Large intestine (tissue), 3 donors: ENCODE data around the gene PPP1R12A. TPM values are rescaled to one million over a fixed set of nuclear protein-coding genes. Genes with fewer than 3 reads are reported as not detected.

ENCODE experiments used
- DNase-seq, 2 donors: peaks; one replicate each; pipeline versions ENCODE4 v3.0.0 to v3.0.0-alpha.2; 2013
- H3K27ac ChIP-seq: one replicate; pipeline ENCODE4 v1.5.1; 2013; ENCODE audit warnings: low read length
- H3K27me3 ChIP-seq: 2 replicates; pipeline ENCODE4 v1.6.1; 2013; ENCODE audit warnings: low read length; ENCODE audit not compliant: control insufficient read depth, insufficient read depth
- H3K36me3 ChIP-seq: 2 replicates; pipeline ENCODE4 v1.6.1; 2013; ENCODE audit warnings: low read length; ENCODE audit not compliant: control insufficient read depth, insufficient read depth
- H3K4me1 ChIP-seq: one replicate; pipeline ENCODE4 v1.6.1; 2013; ENCODE audit warnings: low read length; ENCODE audit not compliant: control insufficient read depth, insufficient read depth
- H3K4me3 ChIP-seq: one replicate; pipeline ENCODE4 v1.5.1; 2013; ENCODE audit warnings: low read length
- H3K9me3 ChIP-seq: one replicate; pipeline ENCODE4 v1.6.1; 2013; ENCODE audit warnings: mild to moderate bottlenecking, low read depth, low read length, moderate library complexity; ENCODE audit not compliant: control insufficient read depth
- WGBS: methylation state at CpG from one replicate; pipeline ENCODE4 v1.1.5; 2013; ENCODE audit warnings: low lambda C conversion rate; ENCODE audit not compliant: insufficient coverage; 5-methylcytosine and 5-hydroxymethylcytosine counted together
- polyA plus RNA-seq: library from polyadenylated mRNA; unstranded; fragments of 120-200 nt; gene quantifications from one replicate; pipeline ENCODE4 v1.2.1, GENCODE V29; 2013

The PPP1R12A gene
- polyA plus RNA-seq, 1 donor = 60.8 TPM

DNA sequence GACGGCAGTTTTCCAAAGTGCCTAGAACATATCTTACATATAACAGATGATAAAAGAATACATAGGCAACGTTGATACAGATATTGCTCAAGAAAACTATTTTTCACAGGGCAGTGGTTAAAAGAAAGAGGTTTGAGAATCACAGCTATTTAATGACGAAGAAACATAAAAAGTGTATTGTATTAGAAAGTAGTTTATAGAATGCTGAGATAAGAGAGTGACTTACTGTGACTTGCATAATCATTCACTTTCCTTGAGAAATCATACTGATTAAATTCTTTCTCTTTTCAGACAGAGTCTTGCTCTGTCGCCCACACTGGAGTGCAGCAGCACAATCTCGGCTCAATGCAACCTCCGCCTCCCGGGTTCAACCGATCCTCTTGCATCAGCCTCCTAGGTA lies 57.7 kb downstream of the PPP1R12A start:
- H3K27ac ChIP-seq = no peak overlapping the region
- no peaks in the 10 kb centered on the region for H3K4me1 ChIP-seq
- H3K4me3 ChIP-seq = no peak overlapping the region
- H3K27me3 ChIP-seq = no peaks in the 10 kb centered on the region
- WGBS = 100% methylated on average over 2 of the region's 8 CpGs
- no peaks in the 10 kb centered on the region for H3K9me3 ChIP-seq
- no peak for DNase-seq
- peaks cover 3% of the 10 kb centered on the region for H3K36me3 ChIP-seq

DNA sequence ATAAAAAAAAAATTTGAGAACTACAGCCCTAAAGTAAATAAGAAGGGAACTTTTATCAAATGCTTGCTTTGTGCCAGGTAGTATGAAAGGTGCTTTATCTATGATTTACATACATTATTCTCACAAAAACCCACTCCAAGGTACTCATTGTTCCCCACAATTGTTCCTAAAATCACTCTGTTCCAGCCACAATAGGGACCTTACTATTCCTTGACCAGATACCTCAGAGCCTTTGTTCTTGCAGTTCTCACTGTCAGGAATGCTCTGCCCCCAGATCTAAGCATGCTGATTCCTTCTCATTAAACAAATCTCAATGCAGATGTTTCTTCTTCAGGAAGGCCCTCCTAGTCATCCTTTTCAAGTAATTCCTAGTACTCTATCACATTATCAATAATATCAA lies 60.2 kb downstream of the PPP1R12A start:
- DNase-seq = no peak
- Histone ChIP-seq H3K27me3 (no peaks in the 10 kb centered on the region), H3K36me3 (peaks cover 6% of the 10 kb centered on the region), H3K4me3 (no peak overlapping the region), H3K27ac (no peak overlapping the region), H3K9me3 (no peaks in the 10 kb centered on the region), H3K4me1 (no peaks in the 10 kb centered on the region)

- H3K4me1 ChIP-seq = no peaks in the 10 kb centered on the region
- DNase-seq = no peak
- no peaks in the 10 kb centered on the region for H3K9me3 ChIP-seq
- no peak overlapping the region for H3K4me3 ChIP-seq
- peaks cover 13% of the 10 kb centered on the region for H3K36me3 ChIP-seq
- no peaks in the 10 kb centered on the region for H3K27me3 ChIP-seq
- no peak overlapping the region for H3K27ac ChIP-seq
- 100% methylated on average over 1 of the region's 2 CpGs for WGBS
Observed at GRCh38 chr12:79873201-79873600, 61.7 kb downstream of the PPP1R12A start.

- Histone ChIP-seq H3K4me3 (no peak overlapping the region), H3K36me3 (peaks cover 24% of the 10 kb centered on the region), H3K4me1 (no peaks in the 10 kb centered on the region), H3K27me3 (no peaks in the 10 kb centered on the region), H3K27ac (no peak overlapping the region), H3K9me3 (no peaks in the 10 kb centered on the region)
- 77% methylated on average over 4 of the region's 7 CpGs for WGBS
- DNase-seq = no peak
Observed at GRCh38 chr12:79871621-79872020, 63.3 kb downstream of the PPP1R12A start.

GRCh38 chr12:79870916-79871315 lies 64.0 kb downstream of the PPP1R12A start:
- H3K27me3 ChIP-seq = no peaks in the 10 kb centered on the region
- peaks cover 24% of the 10 kb centered on the region for H3K36me3 ChIP-seq
- H3K9me3 ChIP-seq = no peaks in the 10 kb centered on the region
- H3K4me1 ChIP-seq = no peaks in the 10 kb centered on the region
- DNase-seq = no peak
- no peak overlapping the region for H3K4me3 ChIP-seq
- no peak overlapping the region for H3K27ac ChIP-seq

DNA sequence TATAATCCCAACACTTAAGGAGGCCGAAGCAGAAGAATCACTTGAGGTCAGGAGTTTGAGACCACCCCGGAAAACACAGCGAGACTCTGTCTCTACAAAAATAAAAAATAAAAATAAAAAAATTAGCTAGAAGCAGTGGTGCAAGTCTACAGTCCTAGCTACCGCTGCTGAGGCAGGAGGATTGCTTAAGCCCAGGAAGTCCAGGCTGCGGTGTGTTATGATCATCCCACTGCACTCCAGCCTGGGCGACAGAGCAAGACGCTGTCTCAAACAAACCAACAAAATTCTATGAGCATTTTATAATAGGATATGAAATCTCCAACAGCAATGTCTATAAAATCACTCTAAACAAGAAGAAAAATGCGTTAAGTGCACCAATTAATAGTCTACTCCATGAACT lies 75.3 kb downstream of the PPP1R12A start:
- H3K9me3 ChIP-seq = no peaks in the 10 kb centered on the region
- H3K4me1 ChIP-seq = no peaks in the 10 kb centered on the region
- no peak overlapping the region for H3K27ac ChIP-seq
- no CpG with 5 or more reads among the region's 8 CpGs for WGBS
- no peaks in the 10 kb centered on the region for H3K27me3 ChIP-seq
- DNase-seq = no peak
- H3K4me3 ChIP-seq = no peak overlapping the region
- H3K36me3 ChIP-seq = peaks cover 11% of the 10 kb centered on the region

DNA sequence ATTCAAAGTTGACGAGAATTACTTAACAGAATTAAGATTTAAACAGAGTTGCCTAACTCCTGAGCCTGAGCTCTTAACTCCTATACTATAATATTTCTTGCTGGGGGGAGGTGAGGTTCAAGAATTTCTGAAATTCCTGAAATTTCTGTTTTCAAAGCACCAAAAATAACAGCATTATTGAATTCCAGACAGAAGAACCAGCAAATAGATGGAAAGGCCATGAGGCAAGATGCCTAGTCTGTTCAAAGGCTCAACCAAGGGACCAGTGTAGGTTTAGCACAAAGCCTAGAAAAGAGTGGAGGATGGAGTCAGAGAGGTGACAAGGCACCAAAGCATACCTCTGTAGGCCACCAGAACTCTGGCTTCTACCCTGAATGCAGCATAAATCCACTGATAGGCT lies 76.4 kb downstream of the PPP1R12A start:
- Histone ChIP-seq H3K9me3 (no peaks in the 10 kb centered on the region), H3K27me3 (no peaks in the 10 kb centered on the region), H3K27ac (no peak overlapping the region), H3K36me3 (peaks cover 11% of the 10 kb centered on the region), H3K4me3 (no peak overlapping the region), H3K4me1 (no peaks in the 10 kb centered on the region)
- no peak for DNase-seq
- WGBS = 100% methylated on average over 1 of the region's 1 CpG

- Histone ChIP-seq H3K4me3 (no peak overlapping the region), H3K4me1 (no peaks in the 10 kb centered on the region), H3K9me3 (no peaks in the 10 kb centered on the region), H3K27me3 (no peaks in the 10 kb centered on the region), H3K27ac (no peak overlapping the region), H3K36me3 (peaks cover 11% of the 10 kb centered on the region)
- WGBS = 100% methylated on average over 1 of the region's 2 CpGs
- no peak for DNase-seq
Observed at GRCh38 chr12:79857675-79858074, 77.2 kb downstream of the PPP1R12A start.

DNA sequence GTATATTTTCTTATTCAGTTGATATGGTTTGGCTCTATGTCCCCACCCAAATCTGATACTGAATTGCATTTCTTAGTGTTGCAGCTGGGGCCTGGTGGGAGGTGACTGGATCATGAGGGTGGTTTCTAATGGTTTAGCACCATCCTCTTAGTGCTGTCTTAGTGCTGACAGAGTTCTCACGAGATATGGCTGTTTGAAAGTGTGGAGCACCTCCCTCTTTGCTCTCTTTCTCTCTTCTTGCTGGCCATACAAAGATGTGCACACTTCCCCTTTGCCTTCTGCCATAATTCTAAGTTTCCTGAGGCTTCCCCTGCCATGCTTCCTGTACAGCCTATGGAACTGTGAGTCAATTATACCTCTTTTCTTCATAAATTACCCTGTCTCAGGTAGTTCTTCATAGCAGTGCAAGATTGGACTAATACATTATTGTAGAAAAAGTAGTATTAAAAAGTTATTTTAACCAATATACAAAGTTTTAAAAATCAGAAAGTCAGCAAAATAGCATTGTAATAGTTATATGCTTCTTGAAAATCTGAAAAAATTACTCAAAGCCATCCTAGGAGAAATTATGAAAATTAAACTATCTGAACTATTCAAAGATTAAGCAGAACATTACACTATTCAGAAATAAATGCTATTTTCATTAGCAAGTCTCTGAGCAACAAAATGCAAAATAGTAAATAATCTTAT lies 84.1 kb downstream of the PPP1R12A start:
- no peaks in the 10 kb centered on the region for H3K4me1 ChIP-seq
- H3K27me3 ChIP-seq = no peaks in the 10 kb centered on the region
- H3K9me3 ChIP-seq = peaks cover 7% of the 10 kb centered on the region
- H3K36me3 ChIP-seq = peaks cover 2% of the 10 kb centered on the region
- H3K4me3 ChIP-seq = no peak overlapping the region
- WGBS = no CpG with 5 or more reads among the region's 1 CpG
- no peak overlapping the region for H3K27ac ChIP-seq
- DNase-seq = no peak

- Histone ChIP-seq H3K9me3 (peaks cover 7% of the 10 kb centered on the region), H3K27me3 (no peaks in the 10 kb centered on the region), H3K36me3 (peaks cover 13% of the 10 kb centered on the region), H3K4me3 (no peak overlapping the region), H3K27ac (no peak overlapping the region), H3K4me1 (no peaks in the 10 kb centered on the region)
- DNase-seq = peak; percentile 18 to 29
- WGBS = no CpG with 5 or more reads among the region's 4 CpGs
Observed at GRCh38 chr12:79848339-79848738, 86.6 kb downstream of the PPP1R12A start.

- H3K4me3 ChIP-seq = no peak overlapping the region
- H3K4me1 ChIP-seq = no peaks in the 10 kb centered on the region
- peaks cover 5% of the 10 kb centered on the region for H3K9me3 ChIP-seq
- H3K27ac ChIP-seq = no peak overlapping the region
- WGBS = 38% methylated on average over 1 of the region's 1 CpG
- no peak for DNase-seq
- H3K36me3 ChIP-seq = peaks cover 16% of the 10 kb centered on the region
- no peaks in the 10 kb centered on the region for H3K27me3 ChIP-seq
Observed at GRCh38 chr12:79847417-79847816, 87.5 kb downstream of the PPP1R12A start.
